ENCODE data around the gene ALG3.
A peak's percentile ranks its signal among the peaks of the same experiment; 100 is the strongest.

The ALG3 gene

GRCh38 chr3:184237807-184238206 is 11.0 kb downstream of the ALG3 start:
- H3K4me3 ChIP-seq (ENCODE audit: low read depth, low read length), result no peak overlapping the region
- DNase-seq (ENCODE audit: low read depth), result no peak

GRCh38 chr3:184237211-184237610 is 11.6 kb downstream of the ALG3 start:
- DNase-seq (ENCODE audit: low read depth), result no peak
- no peak overlapping the region for H3K4me3 ChIP-seq (ENCODE audit: low read depth, low read length)

- no peak for DNase-seq (ENCODE audit: low read depth)
- H3K4me3 ChIP-seq (ENCODE audit: low read depth, low read length), result no peak overlapping the region
These were observed 12.1 kb downstream of the ALG3 start for GRCh38 chr3:184236636-184237035.

GRCh38 chr3:184236033-184236410 is 12.7 kb downstream of the ALG3 start:
- no peak overlapping the region for H3K4me3 ChIP-seq (ENCODE audit: low read depth, low read length)
- DNase-seq (ENCODE audit: low read depth), result no peak

DNA sequence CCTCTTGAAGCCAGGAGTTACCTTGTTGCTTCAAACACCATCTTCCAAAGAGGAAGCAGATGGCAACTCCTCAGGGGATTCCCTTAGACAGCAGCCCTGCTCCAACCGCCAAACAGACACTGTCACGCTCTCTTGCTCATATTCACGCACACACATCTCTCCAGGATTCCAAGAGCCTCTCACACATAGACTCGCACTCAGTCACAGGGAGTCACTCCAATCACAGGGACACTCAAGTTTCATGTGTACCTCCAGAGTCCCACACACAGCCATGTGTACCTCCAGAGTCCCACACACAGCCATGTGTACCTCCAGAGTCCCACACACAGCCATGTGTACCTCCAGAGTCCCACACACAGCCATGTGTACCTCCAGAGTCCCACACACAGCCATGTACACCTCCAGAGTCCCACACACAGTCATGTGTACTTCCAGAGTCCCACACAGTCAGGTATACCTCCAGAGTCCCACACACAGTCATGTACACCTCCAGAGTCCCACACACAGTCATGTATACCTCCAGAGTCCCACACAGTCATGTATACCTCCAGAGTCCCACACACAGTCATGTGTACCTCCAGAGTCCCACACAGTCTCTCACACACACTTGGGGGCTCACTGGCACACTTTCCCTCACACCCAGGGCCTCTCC is 13.3 kb downstream of the ALG3 start:
- H3K4me3 ChIP-seq (ENCODE audit: low read depth, low read length), result no peak overlapping the region
- DNase-seq (ENCODE audit: low read depth), result no peak

DNA sequence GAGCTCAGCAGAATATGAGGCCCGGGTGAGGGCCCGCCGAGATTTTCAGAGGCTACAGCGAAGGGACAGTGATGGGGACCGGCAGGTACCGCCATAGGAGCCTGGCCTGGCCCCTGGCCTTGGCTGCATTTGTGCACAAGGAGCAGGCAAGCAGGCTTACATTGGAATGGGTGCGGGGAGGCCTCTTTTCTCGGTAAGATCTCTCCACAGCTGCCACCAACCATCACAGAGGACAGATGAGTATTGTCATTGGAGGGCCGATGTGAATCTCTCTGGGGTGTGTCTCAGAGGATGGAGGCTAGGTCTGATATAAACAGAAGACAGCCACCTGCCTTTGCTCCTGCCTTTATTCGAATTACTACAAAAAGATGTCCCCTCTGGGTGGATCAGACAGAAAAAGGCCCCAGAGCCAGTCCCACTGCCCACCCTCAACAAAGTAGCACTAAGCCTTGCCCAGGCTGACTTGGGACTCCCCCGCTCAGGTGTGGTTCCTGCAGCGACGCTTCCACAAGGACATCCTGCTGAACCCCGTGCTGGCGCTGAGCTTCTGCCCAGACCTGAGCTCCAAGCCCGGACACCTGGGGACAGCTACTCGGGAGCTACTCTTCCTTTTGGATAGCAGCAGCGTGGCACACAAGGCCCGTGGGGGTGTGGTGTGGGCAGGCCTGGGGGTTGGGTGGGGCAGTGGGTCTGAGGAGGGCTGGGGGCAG is 13.9 kb downstream of the ALG3 start:
- DNase-seq (ENCODE audit: low read depth), result no peak
- no peak overlapping the region for H3K4me3 ChIP-seq (ENCODE audit: low read depth, low read length)

- peak; percentile 39 for DNase-seq (ENCODE audit: low read depth)
- no peak overlapping the region for H3K4me3 ChIP-seq (ENCODE audit: low read depth, low read length)
These were observed 14.5 kb downstream of the ALG3 start for GRCh38 chr3:184234224-184234623.

DNA sequence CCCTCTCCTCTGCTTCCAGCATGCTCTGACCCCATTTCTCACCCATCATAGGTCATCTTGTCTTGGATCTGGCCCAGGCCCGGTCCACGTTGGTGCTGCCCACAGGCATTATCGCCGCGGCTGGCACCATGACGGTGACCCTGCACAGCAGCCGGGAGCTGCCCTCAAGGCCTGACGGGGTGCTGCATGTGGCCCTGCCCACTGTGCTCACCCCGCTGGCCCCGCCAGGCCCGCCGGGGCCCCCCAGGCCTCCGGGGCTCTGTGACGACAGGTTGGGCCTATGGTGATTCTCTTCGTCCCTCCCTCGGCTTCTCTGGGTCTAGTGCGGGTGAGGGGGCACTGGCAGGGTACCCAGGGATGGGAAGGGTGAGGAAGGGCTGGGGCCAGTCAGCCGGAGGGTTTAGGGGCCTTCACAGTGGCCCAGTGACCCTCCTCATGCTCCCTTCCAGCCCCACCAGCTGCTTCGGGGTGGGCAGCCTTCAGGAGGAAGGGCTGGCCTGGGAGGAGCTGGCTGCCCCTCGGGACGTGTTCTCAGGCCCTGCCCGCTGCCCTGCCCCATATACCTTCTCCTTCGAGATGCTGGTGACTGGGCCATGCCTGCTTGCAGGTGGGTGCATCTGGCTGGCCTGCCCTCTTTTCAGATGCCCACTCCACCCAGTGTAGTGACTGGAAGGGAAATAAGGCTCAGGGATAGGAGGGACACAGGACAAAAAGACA is 15.5 kb downstream of the ALG3 start:
- H3K4me3 ChIP-seq (ENCODE audit: low read depth, low read length), result no peak overlapping the region
- DNase-seq (ENCODE audit: low read depth), result no peak

- no peak overlapping the region for H3K4me3 ChIP-seq (ENCODE audit: low read depth, low read length)
- DNase-seq (ENCODE audit: low read depth), result no peak
These were observed 17.1 kb downstream of the ALG3 start for GRCh38 chr3:184231671-184232070.

DNA sequence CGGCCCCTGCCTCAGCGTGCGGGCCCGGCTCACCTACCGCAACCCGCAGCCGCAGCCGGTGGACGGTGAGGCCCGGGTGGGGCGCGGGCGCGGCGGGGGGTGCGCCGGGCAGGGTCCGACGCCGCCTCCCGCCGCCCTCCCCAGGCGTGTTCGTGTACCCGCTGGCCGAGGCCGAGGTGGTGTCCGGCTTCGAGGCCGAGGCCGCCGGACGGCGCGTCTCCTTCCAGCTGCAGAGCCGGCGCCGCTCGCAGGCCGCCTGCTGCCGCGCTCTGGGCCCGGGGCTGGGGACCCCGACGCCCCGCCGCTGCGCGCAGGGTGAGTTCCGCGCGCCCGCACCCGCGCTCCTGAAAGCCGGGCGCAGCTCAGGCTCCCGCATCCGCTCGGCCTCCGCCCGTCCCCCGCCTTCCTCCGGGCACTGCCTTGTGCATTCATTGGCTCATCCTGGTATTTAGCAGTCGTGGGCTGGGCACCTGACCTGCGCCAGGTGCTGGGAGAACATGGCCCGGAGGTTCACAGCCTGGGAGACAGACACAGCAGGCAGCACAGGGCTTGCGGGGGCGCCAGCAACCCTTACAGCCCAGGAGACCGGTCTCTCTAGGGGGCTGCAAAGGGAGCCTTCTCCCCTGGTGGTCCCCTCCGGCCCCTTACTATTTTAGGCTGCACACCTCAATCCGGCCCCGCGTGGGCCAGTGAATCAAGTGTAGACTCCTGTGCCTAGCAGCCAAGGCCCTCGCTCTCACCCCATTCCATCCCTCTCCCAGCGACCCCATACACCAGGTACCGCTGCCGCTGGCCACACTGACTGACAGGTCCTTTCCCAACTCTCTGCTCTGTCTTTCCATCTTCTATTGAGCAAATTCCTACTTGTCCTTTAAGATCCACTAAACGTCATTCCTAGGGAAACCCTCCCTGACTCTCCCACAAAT is 17.9 kb downstream of the ALG3 start:
- DNase-seq (ENCODE audit: low read depth), result no peak
- no peak overlapping the region for H3K4me3 ChIP-seq (ENCODE audit: low read depth, low read length)

DNA sequence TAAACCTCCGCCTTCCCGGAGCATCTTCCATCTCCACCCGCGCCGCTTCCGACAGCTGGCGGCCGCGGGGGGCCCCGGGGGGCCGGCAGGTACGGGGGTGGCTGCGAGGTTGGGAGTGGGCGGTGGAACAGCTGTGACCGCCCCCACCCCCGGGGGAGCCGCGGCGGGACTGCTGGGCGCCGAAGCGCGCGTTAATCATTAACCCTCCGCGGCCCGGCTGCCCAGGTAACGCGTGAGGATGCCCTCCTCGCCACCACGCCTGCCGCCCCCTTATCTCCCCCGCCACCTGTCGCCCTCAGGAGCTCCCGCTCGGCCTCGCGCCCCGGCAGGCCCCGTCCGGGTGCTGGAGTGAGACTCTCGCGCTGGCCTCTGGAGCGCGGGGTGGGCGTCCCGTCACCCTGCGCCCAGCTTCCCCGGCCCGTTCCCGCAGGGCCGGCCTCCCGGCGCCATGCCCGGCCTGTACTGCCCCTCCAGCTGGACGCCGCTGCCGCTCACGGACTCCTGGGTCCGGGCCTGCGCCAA is 18.6 kb downstream of the ALG3 start:
- no peak for DNase-seq (ENCODE audit: low read depth)
- H3K4me3 ChIP-seq (ENCODE audit: low read depth, low read length), result peak overlapping the region; percentile 40

DNA sequence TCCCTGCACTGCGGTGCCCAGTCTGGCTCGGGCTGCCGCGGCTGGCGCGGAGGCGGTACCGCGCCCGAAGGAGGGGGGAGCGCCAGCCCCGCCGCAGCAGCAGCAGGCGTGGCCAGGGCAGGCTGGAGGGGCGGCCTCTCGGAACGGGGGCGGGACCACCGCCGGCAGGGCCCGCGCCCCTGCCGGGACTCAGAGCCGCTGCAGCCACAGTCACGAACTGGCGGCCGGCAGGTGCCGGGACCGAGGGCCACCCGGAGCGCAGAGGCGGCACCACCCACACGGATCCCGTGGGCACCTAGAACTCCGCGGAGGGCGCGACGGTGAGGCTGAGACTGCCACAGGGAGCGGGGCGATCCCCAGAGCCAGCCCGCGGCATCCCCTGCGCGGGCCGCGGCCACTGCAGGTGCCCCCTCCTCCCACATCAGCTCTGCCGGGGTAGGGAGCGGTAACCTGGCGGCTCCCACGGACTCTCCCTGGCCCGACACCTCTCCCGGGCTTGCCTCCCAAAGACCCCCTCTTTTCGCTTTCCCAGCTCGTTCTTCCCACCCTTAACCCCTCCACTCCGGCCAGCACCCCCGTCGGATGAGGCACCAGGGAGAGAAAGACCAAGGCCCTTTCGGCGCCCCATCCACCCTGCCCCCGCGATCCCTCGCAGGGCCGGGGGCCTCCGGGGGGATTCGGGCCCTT is 19.2 kb downstream of the ALG3 start, which contains the start of gene VWA5B2:
Gene VWA5B2, plus strand, starts transcription at position 192 of the 687 bp plus-strand sequence. CDS start 944 bp downstream, outside the sequence.
- peak within 1 kb of the TSS; percentile 40 for H3K4me3 ChIP-seq (ENCODE audit: low read depth, low read length)

DNA sequence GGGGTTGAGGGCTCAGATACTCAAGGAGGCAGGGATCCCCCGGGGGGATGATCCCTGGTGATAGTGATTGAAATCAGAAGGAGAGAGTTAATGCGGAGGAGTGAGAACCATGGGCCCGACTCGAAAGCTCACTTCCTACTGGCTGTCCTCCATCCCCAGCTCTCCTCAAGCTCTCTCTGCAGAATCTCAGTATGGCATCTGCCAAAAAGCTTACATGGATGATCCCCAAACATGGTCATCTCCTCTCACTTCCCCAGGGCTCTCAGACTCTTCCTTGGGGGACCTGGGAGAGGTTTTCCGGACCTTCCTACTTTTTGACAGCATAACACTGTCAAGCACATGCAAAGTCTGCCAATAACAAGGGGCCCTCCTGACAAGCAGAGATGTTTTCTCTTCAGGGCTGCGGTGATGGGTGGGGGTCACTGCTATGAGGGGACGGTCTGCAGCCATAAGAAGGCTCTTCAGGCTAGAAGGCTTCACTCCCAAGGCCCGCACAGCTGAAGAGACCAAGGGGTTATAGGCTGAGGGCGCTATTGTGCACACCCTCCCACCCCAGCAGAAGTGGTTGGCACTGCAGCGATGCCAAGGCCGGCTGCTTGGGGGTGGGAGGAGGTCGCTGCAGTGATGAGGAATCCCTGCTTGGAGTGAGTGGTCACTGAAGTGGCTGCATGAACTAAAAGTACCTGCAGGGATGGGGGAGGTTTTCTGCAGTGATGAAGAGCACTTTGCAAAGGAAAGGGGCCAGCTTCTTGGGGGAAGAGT is 20.2 kb downstream of the ALG3 start:
- H3K4me3 ChIP-seq (ENCODE audit: low read depth, low read length), result no peak overlapping the region
- DNase-seq (ENCODE audit: low read depth), result no peak

More for the DNA sequence above, 19.2 kb downstream of the ALG3 start, which contains the start of gene VWA5B2:
- no peak for DNase-seq (ENCODE audit: low read depth)

GRCh38 chr3:184227481-184227935 is 21.3 kb downstream of the ALG3 start:
- no peak for DNase-seq (ENCODE audit: low read depth)
- H3K4me3 ChIP-seq (ENCODE audit: low read depth, low read length), result no peak overlapping the region

- DNase-seq (ENCODE audit: low read depth), result no peak
- no peak overlapping the region for H3K4me3 ChIP-seq (ENCODE audit: low read depth, low read length)
These were observed 24.8 kb downstream of the ALG3 start for GRCh38 chr3:184223946-184224345.

- no peak for DNase-seq (ENCODE audit: low read depth)
- H3K4me3 ChIP-seq (ENCODE audit: low read depth, low read length), result no peak overlapping the region
These were observed 26.2 kb downstream of the ALG3 start for GRCh38 chr3:184222521-184222920.

DNA sequence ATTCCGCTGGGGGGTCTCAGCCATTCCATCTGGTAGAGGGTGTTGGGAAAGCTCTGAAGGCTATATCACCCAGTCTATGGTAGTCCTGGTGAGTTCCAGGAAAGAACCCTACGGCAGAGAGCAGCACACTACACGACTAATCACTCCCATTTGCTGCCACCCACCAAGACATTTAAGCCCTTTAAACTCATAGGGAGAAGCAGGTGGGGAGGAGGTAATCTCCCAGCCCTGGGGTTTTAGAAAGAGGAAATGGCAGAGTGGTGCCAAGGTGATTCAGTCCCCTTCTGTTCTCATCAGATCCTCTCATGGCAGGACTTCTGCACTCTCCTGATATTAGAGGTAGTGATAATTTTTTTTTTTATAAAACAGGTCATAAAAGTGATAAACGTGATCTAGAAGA is 29.9 kb downstream of the ALG3 start:
- DNase-seq (ENCODE audit: low read depth), result no peak
- no peak overlapping the region for H3K4me3 ChIP-seq (ENCODE audit: low read depth, low read length)

GRCh38 chr3:184211718-184212117 is 37.0 kb downstream of the ALG3 start:
- no peak for DNase-seq (ENCODE audit: low read depth)
- H3K4me3 ChIP-seq (ENCODE audit: low read depth, low read length), result no peak overlapping the region
